GM10248 (cell line): ENCODE measurements around the gene NDP.

Experiments used
- CTCF ChIA-PET: fragments of 300-600 bp; sonication (Branson Sonifier 250); formaldehyde crosslinking; extraction: SDS; loops from one replicate; lab custom pipeline; 2021; ENCODE audit warnings: antibody characterized with exemption; lab: Yijun Ruan, JAX
- POLR2A ChIA-PET: fragments of 350-650 bp; sonication (Branson Sonifier 250); formaldehyde crosslinking; extraction: SDS; loops from one replicate; lab custom pipeline; 2020; ENCODE audit warnings: antibody characterized with exemption; lab: Yijun Ruan, JAX
- DNase-seq: peaks from one replicate; pipeline ENCODE4 v3.0.0; 2012; ENCODE audit errors: extremely low spot score
- CTCF ChIP-seq: IDR thresholded peaks from 2 replicates; pipeline ENCODE4 v1.5.1; 2012; ENCODE audit warnings: mild to moderate bottlenecking, low read depth; ENCODE audit errors: extremely low read depth, missing control alignments, control extremely low read depth

The NDP gene

GRCh38 chrX:43910012-43910411 is 63.2 kb downstream of the NDP start:
- TF ChIP-seq CTCF, result no peak
- ChIA-PET POLR2A (no interaction called here), CTCF (no interaction called here)

GRCh38 chrX:43909141-43909540 is 64.0 kb downstream of the NDP start:
- CTCF ChIA-PET, result no interaction called here

More at GRCh38 chrX:43910012-43910411, 63.2 kb downstream of the NDP start:
- no peak for DNase-seq

GRCh38 chrX:43899878-43900815 is 73.0 kb downstream of the NDP start:
- POLR2A ChIA-PET, result no interaction called here
- no peak for DNase-seq

More at GRCh38 chrX:43909141-43909540, 64.0 kb downstream of the NDP start:
- TF ChIP-seq CTCF, result no peak
- POLR2A ChIA-PET, result no interaction called here
- DNase-seq, result no peak

More at GRCh38 chrX:43899878-43900815, 73.0 kb downstream of the NDP start:
- TF ChIP-seq CTCF, result no peak
- CTCF ChIA-PET, result no interaction called here
